Measurements from ENCODE around the gene CYP4F12.

DNA sequence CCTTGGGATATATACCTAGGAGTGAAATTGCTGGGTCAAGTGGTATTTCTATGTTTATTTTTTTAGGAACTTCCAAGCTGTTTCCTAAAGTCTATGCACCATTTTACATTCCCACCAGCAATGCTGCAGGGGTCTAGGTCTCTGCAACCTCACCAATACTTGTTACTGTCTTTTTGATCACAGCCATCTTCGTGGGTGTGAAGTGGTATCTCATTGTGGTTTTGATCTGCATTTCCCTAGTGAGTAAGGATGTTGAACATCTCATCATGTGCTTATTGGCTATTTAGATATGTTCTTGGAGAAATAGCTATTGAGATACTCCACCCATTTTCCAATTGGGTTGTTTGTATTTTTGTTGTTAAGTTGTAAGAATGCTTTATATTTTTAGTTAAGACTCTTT lies 57.7 kb downstream of the CYP4F12 start:
- TF ChIP-seq EZH2 (IDR thresholded peaks at IDR 0.05; ENCODE audit: borderline replicate concordance, low read depth, low read length, severe bottlenecking) (no peak), POLR2A (IDR thresholded peaks at IDR 0.05; ENCODE audit: low read depth, low read length) (no peak)
- TF ChIP-seq, protein P1, sequence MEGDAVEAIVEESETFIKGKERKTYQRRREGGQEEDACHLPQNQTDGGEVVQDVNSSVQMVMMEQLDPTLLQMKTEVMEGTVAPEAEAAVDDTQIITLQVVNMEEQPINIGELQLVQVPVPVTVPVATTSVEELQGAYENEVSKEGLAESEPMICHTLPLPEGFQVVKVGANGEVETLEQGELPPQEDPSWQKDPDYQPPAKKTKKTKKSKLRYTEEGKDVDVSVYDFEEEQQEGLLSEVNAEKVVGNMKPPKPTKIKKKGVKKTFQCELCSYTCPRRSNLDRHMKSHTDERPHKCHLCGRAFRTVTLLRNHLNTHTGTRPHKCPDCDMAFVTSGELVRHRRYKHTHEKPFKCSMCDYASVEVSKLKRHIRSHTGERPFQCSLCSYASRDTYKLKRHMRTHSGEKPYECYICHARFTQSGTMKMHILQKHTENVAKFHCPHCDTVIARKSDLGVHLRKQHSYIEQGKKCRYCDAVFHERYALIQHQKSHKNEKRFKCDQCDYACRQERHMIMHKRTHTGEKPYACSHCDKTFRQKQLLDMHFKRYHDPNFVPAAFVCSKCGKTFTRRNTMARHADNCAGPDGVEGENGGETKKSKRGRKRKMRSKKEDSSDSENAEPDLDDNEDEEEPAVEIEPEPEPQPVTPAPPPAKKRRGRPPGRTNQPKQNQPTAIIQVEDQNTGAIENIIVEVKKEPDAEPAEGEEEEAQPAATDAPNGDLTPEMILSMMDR (IDR thresholded peaks at IDR 0.05; ENCODE audit: extremely low read depth in 1 of 2, insufficient read depth in 1 of 2, low read depth in 1 of 2, low read length in 2 of 2) = no peak
- TF ChIP-seq, protein P2, sequence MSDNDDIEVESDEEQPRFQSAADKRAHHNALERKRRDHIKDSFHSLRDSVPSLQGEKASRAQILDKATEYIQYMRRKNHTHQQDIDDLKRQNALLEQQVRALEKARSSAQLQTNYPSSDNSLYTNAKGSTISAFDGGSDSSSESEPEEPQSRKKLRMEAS (IDR thresholded peaks at IDR 0.05; ENCODE audit: insufficient read depth, insufficient read length) = no peak
